ENCODE measurements around the gene STIM1. TPM values are rescaled to one million over a fixed set of nuclear protein-coding genes. Genes with fewer than 3 reads are reported as not detected.

STIM1 gene
- total RNA-seq, 1 experiment from 2014 or later: 93.6 TPM

DNA sequence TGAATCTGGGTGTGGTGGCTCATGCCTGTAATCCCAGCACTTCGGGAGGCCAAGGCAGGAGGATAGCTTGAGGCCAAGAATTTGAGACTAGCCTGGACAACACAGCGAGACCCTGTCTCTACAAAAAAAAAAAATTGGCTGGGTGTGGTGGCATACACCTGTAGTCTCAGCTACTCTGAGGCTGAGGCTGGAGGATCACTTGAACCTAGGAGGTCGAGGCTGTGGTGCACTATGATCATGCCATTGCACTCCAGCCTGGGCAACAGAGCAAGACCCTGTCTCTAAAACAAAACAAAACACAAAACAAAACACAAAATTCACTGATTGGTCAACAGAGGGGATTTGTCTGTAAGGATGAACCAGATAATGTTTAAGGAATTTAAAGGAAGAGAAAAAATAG, 113.7 kb downstream of the STIM1 start:
- DNase-seq (ENCODE audit: low read depth, low spot score): no peak
- H3K4me1 ChIP-seq (ENCODE audit: control insufficient read depth, insufficient read depth, low read length): no peaks in the 10 kb centered on the region
- ChIA-PET CTCF (interaction anchor here (0.6 to 1.2 kb wide), 2 partner anchors 120 to 151 kb away, joined by 4 to 8 read pairs; no protein-coding TSS in a partner anchor), POLR2A (no interaction called here)
- H3K36me3 ChIP-seq (ENCODE audit: control insufficient read depth, insufficient read depth, low read length): no peaks in the 10 kb centered on the region
- BruUV-seq (replicated peaks): no TSS peak
- intact Hi-C loops (cut with micrococcal nuclease; ENCODE audit: unreplicated experiment) (no loop called here), in situ Hi-C loops (cut with HindIII; ENCODE audit: low pct_unique_long_range_greater_than_20kb, low sequenced_read_pairs) (loop anchor here (10.0 kb wide), 1 partner anchor 64 kb away; no protein-coding TSS in a partner anchor)
- no peaks in the 10 kb centered on the region for H3K27me3 ChIP-seq (ENCODE audit: control insufficient read depth, insufficient read depth, low read length)
- H3K4me3 ChIP-seq (ENCODE audit: low read depth in 2 of 2, low read length in 2 of 2): no peak overlapping the region
- no peak overlapping the region for H3K27ac ChIP-seq (ENCODE audit: low read length)
- H3K9me3 ChIP-seq (ENCODE audit: control insufficient read depth, insufficient read depth, low read depth, low read length): no peaks in the 10 kb centered on the region
- ATAC-seq: no peak
- TF ChIP-seq SIN3A (IDR thresholded peaks at IDR 0.05; ENCODE audit: borderline replicate concordance, insufficient read depth, low read depth, low read length) (no peak), POLR2AphosphoS5 (IDR thresholded peaks at IDR 0.05; ENCODE audit: low read depth, low read length) (no peak), CTCF (IDR thresholded peaks at IDR 0.05) (no peak), TCF7L2 (IDR thresholded peaks at IDR 0.05; ENCODE audit: low read depth, low read length) (no peak), REST (IDR thresholded peaks at IDR 0.05; ENCODE audit: insufficient read depth in 1 of 2, low read depth in 2 of 2, low read length in 1 of 2) (no peak)

- POLR2A ChIA-PET: interaction anchor here (0.7 kb wide), 1 partner anchor 75 kb away, joined by 4 read pairs; no protein-coding TSS in a partner anchor
- intact Hi-C loops (cut with micrococcal nuclease; ENCODE audit: unreplicated experiment): no loop called here
These were observed 114.1 kb downstream of the STIM1 start for GRCh38 chr11:3969613-3970012.

More at GRCh38 chr11:3969613-3970012, 114.1 kb downstream of the STIM1 start:
- H3K4me1 ChIP-seq (ENCODE audit: control insufficient read depth, insufficient read depth, low read length): no peaks in the 10 kb centered on the region
- H3K9me3 ChIP-seq (ENCODE audit: control insufficient read depth, insufficient read depth, low read depth, low read length): no peaks in the 10 kb centered on the region
- ATAC-seq (no peak), DNase-seq (ENCODE audit: low read depth, low spot score) (no peak)
- H3K4me3 ChIP-seq (ENCODE audit: low read depth in 2 of 2, low read length in 2 of 2): no peak overlapping the region
- BruUV-seq (replicated peaks): TSS peak; percentile 23
- H3K27ac ChIP-seq (ENCODE audit: low read length): no peak overlapping the region
- no peaks in the 10 kb centered on the region for H3K27me3 ChIP-seq (ENCODE audit: control insufficient read depth, insufficient read depth, low read length)
- TF ChIP-seq TCF7L2 (IDR thresholded peaks at IDR 0.05; ENCODE audit: low read depth, low read length) (no peak), SIN3A (IDR thresholded peaks at IDR 0.05; ENCODE audit: borderline replicate concordance, insufficient read depth, low read depth, low read length) (no peak), REST (IDR thresholded peaks at IDR 0.05; ENCODE audit: insufficient read depth in 1 of 2, low read depth in 2 of 2, low read length in 1 of 2) (no peak), POLR2AphosphoS5 (IDR thresholded peaks at IDR 0.05; ENCODE audit: low read depth, low read length) (no peak), CTCF (IDR thresholded peaks at IDR 0.05) (no peak)
- no peaks in the 10 kb centered on the region for H3K36me3 ChIP-seq (ENCODE audit: control insufficient read depth, insufficient read depth, low read length)
- in situ Hi-C loops (cut with HindIII; ENCODE audit: low pct_unique_long_range_greater_than_20kb, low sequenced_read_pairs): loop anchor here (10.0 kb wide), 1 partner anchor 65 kb away; no protein-coding TSS in a partner anchor
- CTCF ChIA-PET: interaction anchor here (1.2 kb wide), 1 partner anchor 121 kb away, joined by 4 read pairs; no protein-coding TSS in a partner anchor

Measured in Panc1 (cell line).